ENCODE results near the gene LARGE1.

The LARGE1 gene

GRCh38 chr22:33605666-33606065, 314.6 kb downstream of the LARGE1 start:
- Mint-ChIP-seq H3K9me3 (peaks cover 42% of the 10 kb centered on the region), H3K27ac (no peak overlapping the region), H3K27me3 (no peaks in the 10 kb centered on the region), H3K4me3 (no peak overlapping the region), H3K36me3 (ENCODE audit: low read depth) (no peaks in the 10 kb centered on the region), H3K4me1 (ENCODE audit: low read depth) (no peaks in the 10 kb centered on the region)
- intact Hi-C loops (cut with micrococcal nuclease), result no loop called here

GRCh38 chr22:33605221-33605620, 315.1 kb downstream of the LARGE1 start:
- Mint-ChIP-seq H3K36me3 (ENCODE audit: low read depth) (no peaks in the 10 kb centered on the region), H3K4me3 (no peak overlapping the region), H3K9me3 (peaks cover 42% of the 10 kb centered on the region), H3K27ac (no peak overlapping the region), H3K4me1 (ENCODE audit: low read depth) (no peaks in the 10 kb centered on the region), H3K27me3 (no peaks in the 10 kb centered on the region)
- intact Hi-C loops (cut with micrococcal nuclease), result no loop called here

GRCh38 chr22:33601062-33601461, 319.2 kb downstream of the LARGE1 start:
- no peaks in the 10 kb centered on the region for H3K36me3 Mint-ChIP-seq (ENCODE audit: low read depth)

GRCh38 chr22:33600595-33600994, 319.7 kb downstream of the LARGE1 start:
- Mint-ChIP-seq H3K9me3 (peaks cover 39% of the 10 kb centered on the region), H3K27me3 (no peaks in the 10 kb centered on the region), H3K36me3 (ENCODE audit: low read depth) (no peaks in the 10 kb centered on the region), H3K4me1 (ENCODE audit: low read depth) (no peaks in the 10 kb centered on the region), H3K27ac (no peak overlapping the region), H3K4me3 (no peak overlapping the region)
- intact Hi-C loops (cut with micrococcal nuclease), result no loop called here

More at GRCh38 chr22:33601062-33601461, 319.2 kb downstream of the LARGE1 start:
- intact Hi-C loops (cut with micrococcal nuclease), result no loop called here
- no peaks in the 10 kb centered on the region for H3K27me3 Mint-ChIP-seq
- no peaks in the 10 kb centered on the region for H3K4me1 Mint-ChIP-seq (ENCODE audit: low read depth)
- H3K27ac Mint-ChIP-seq, result no peak overlapping the region
- H3K9me3 Mint-ChIP-seq, result peaks cover 39% of the 10 kb centered on the region
- H3K4me3 Mint-ChIP-seq, result no peak overlapping the region

- no peaks in the 10 kb centered on the region for H3K27me3 Mint-ChIP-seq
- H3K27ac Mint-ChIP-seq, result no peak overlapping the region
- intact Hi-C loops (cut with micrococcal nuclease), result no loop called here
- peaks cover 40% of the 10 kb centered on the region for H3K9me3 Mint-ChIP-seq
- H3K4me1 Mint-ChIP-seq (ENCODE audit: low read depth), result no peaks in the 10 kb centered on the region
- H3K36me3 Mint-ChIP-seq (ENCODE audit: low read depth), result no peaks in the 10 kb centered on the region
- no peak overlapping the region for H3K4me3 Mint-ChIP-seq
These were observed 320.2 kb downstream of the LARGE1 start for GRCh38 chr22:33600113-33600512.

GRCh38 chr22:33599596-33599995, 320.7 kb downstream of the LARGE1 start:
- H3K4me1 Mint-ChIP-seq (ENCODE audit: low read depth), result no peaks in the 10 kb centered on the region
- H3K36me3 Mint-ChIP-seq (ENCODE audit: low read depth), result no peaks in the 10 kb centered on the region
- no peak overlapping the region for H3K4me3 Mint-ChIP-seq
- H3K27ac Mint-ChIP-seq, result no peak overlapping the region
- peaks cover 40% of the 10 kb centered on the region for H3K9me3 Mint-ChIP-seq
- H3K27me3 Mint-ChIP-seq, result no peaks in the 10 kb centered on the region
- intact Hi-C loops (cut with micrococcal nuclease), result no loop called here

- Mint-ChIP-seq H3K27ac (no peak overlapping the region), H3K4me1 (ENCODE audit: low read depth) (no peaks in the 10 kb centered on the region)
These were observed 321.5 kb downstream of the LARGE1 start for GRCh38 chr22:33598821-33599220.

GRCh38 chr22:33597274-33597985, 322.8 kb downstream of the LARGE1 start:
- intact Hi-C loops (cut with micrococcal nuclease), result no loop called here
- H3K9me3 Mint-ChIP-seq, result peaks cover 40% of the 10 kb centered on the region
- H3K4me1 Mint-ChIP-seq (ENCODE audit: low read depth), result no peaks in the 10 kb centered on the region
- no peaks in the 10 kb centered on the region for H3K27me3 Mint-ChIP-seq
- no peak overlapping the region for H3K27ac Mint-ChIP-seq
- H3K4me3 Mint-ChIP-seq, result no peak overlapping the region
- no peaks in the 10 kb centered on the region for H3K36me3 Mint-ChIP-seq (ENCODE audit: low read depth)

More at GRCh38 chr22:33598821-33599220, 321.5 kb downstream of the LARGE1 start:
- Mint-ChIP-seq H3K27me3 (no peaks in the 10 kb centered on the region), H3K9me3 (peaks cover 40% of the 10 kb centered on the region), H3K36me3 (ENCODE audit: low read depth) (no peaks in the 10 kb centered on the region), H3K4me3 (no peak overlapping the region)
- intact Hi-C loops (cut with micrococcal nuclease), result no loop called here

- Mint-ChIP-seq H3K9me3 (peaks cover 24% of the 10 kb centered on the region), H3K27ac (no peak overlapping the region), H3K4me3 (no peak overlapping the region), H3K4me1 (ENCODE audit: low read depth) (no peaks in the 10 kb centered on the region), H3K36me3 (ENCODE audit: low read depth) (no peaks in the 10 kb centered on the region), H3K27me3 (no peaks in the 10 kb centered on the region)
- intact Hi-C loops (cut with micrococcal nuclease), result no loop called here
These were observed 326.5 kb downstream of the LARGE1 start for GRCh38 chr22:33593818-33594217.

GRCh38 chr22:33591946-33592345, 328.3 kb downstream of the LARGE1 start:
- intact Hi-C loops (cut with micrococcal nuclease), result no loop called here
- H3K4me1 Mint-ChIP-seq (ENCODE audit: low read depth), result no peaks in the 10 kb centered on the region
- no peak overlapping the region for H3K4me3 Mint-ChIP-seq
- no peak overlapping the region for H3K27ac Mint-ChIP-seq
- H3K27me3 Mint-ChIP-seq, result no peaks in the 10 kb centered on the region
- no peaks in the 10 kb centered on the region for H3K36me3 Mint-ChIP-seq (ENCODE audit: low read depth)
- H3K9me3 Mint-ChIP-seq, result peaks cover 17% of the 10 kb centered on the region

GRCh38 chr22:33589297-33589696, 331.0 kb downstream of the LARGE1 start:
- Mint-ChIP-seq H3K27ac (no peak overlapping the region), H3K9me3 (no peaks in the 10 kb centered on the region), H3K36me3 (ENCODE audit: low read depth) (no peaks in the 10 kb centered on the region), H3K27me3 (no peaks in the 10 kb centered on the region), H3K4me1 (ENCODE audit: low read depth) (no peaks in the 10 kb centered on the region), H3K4me3 (no peak overlapping the region)
- intact Hi-C loops (cut with micrococcal nuclease), result no loop called here

- no peaks in the 10 kb centered on the region for H3K27me3 Mint-ChIP-seq
- H3K36me3 Mint-ChIP-seq (ENCODE audit: low read depth), result no peaks in the 10 kb centered on the region
- no peaks in the 10 kb centered on the region for H3K9me3 Mint-ChIP-seq
- H3K27ac Mint-ChIP-seq, result no peak overlapping the region
- intact Hi-C loops (cut with micrococcal nuclease), result no loop called here
- no peaks in the 10 kb centered on the region for H3K4me1 Mint-ChIP-seq (ENCODE audit: low read depth)
- H3K4me3 Mint-ChIP-seq, result no peak overlapping the region
These were observed 331.4 kb downstream of the LARGE1 start for GRCh38 chr22:33588860-33589259.

GRCh38 chr22:33584152-33584551, 336.1 kb downstream of the LARGE1 start:
- intact Hi-C loops (cut with micrococcal nuclease), result no loop called here
- H3K27me3 Mint-ChIP-seq, result no peaks in the 10 kb centered on the region
- no peak overlapping the region for H3K4me3 Mint-ChIP-seq
- no peaks in the 10 kb centered on the region for H3K4me1 Mint-ChIP-seq (ENCODE audit: low read depth)
- no peak overlapping the region for H3K27ac Mint-ChIP-seq
- H3K9me3 Mint-ChIP-seq, result no peaks in the 10 kb centered on the region
- no peaks in the 10 kb centered on the region for H3K36me3 Mint-ChIP-seq (ENCODE audit: low read depth)

- Mint-ChIP-seq H3K4me3 (no peak overlapping the region), H3K27me3 (no peaks in the 10 kb centered on the region), H3K27ac (no peak overlapping the region), H3K4me1 (ENCODE audit: low read depth) (no peaks in the 10 kb centered on the region), H3K36me3 (ENCODE audit: low read depth) (no peaks in the 10 kb centered on the region), H3K9me3 (no peaks in the 10 kb centered on the region)
- intact Hi-C loops (cut with micrococcal nuclease), result no loop called here
These were observed 337.4 kb downstream of the LARGE1 start for GRCh38 chr22:33582822-33583400.

GRCh38 chr22:33580310-33580709, 340.0 kb downstream of the LARGE1 start:
- H3K4me3 Mint-ChIP-seq, result no peak overlapping the region
- intact Hi-C loops (cut with micrococcal nuclease), result no loop called here
- H3K9me3 Mint-ChIP-seq, result no peaks in the 10 kb centered on the region
- H3K27me3 Mint-ChIP-seq, result no peaks in the 10 kb centered on the region
- H3K4me1 Mint-ChIP-seq (ENCODE audit: low read depth), result no peaks in the 10 kb centered on the region
- no peak overlapping the region for H3K27ac Mint-ChIP-seq
- no peaks in the 10 kb centered on the region for H3K36me3 Mint-ChIP-seq (ENCODE audit: low read depth)

Measured in dendritic cell treated with granulocyte-macrophage colony-stimulating factor and Interleukin-4, amounts not matched to agents 40 ng/mL and 50 ng/mL, for 4 days (primary cell).